ENCODE data around the gene MPI. TPM values are rescaled to one million over a fixed set of nuclear protein-coding genes. Genes with fewer than 3 reads are reported as not detected.

Gene MPI
- total RNA-seq, 2 donors from 2014 or later: 22.0 to 98.0 TPM

GRCh38 chr15:74856537-74856936, 33.3 kb upstream of the MPI start:
- ATAC-seq: no peak
- peak overlapping the region in 1 of 2 donors; percentile 86 for H3K27ac Mint-ChIP-seq
- peaks cover 0 to 4% of the 10 kb centered on the region in 2 donors for H3K36me3 Mint-ChIP-seq
- DNase-seq (ENCODE audit: low spot score in 2 of 2): no peak
- H3K9me3 Mint-ChIP-seq: no peaks in the 10 kb centered on the region

- Mint-ChIP-seq H3K9me3 (no peaks in the 10 kb centered on the region), H3K27ac (peak overlapping the region; percentile 62 to 90), H3K36me3 (peaks cover 0 to 4% of the 10 kb centered on the region in 2 donors)
- no peak for ATAC-seq
- DNase-seq (ENCODE audit: low spot score in 2 of 2): no peak
Observed at GRCh38 chr15:74857082-74857655, 32.7 kb upstream of the MPI start.

GRCh38 chr15:74857671-74858368, 32.0 kb upstream of the MPI start:
- ATAC-seq: peak; percentile 58 to 92
- DNase-seq (ENCODE audit: low spot score in 2 of 2): no peak
- H3K36me3 Mint-ChIP-seq: peaks cover 0 to 4% of the 10 kb centered on the region in 2 donors
- peak overlapping the region; percentile 62 to 88 for H3K27ac Mint-ChIP-seq
- no peaks in the 10 kb centered on the region for H3K9me3 Mint-ChIP-seq

- ATAC-seq: no peak
- Mint-ChIP-seq H3K9me3 (no peaks in the 10 kb centered on the region), H3K36me3 (peaks cover 0 to 4% of the 10 kb centered on the region in 2 donors), H3K27ac (peak overlapping the region; percentile 32 to 62)
- no peak for DNase-seq (ENCODE audit: low spot score in 2 of 2)
Observed at GRCh38 chr15:74858369-74858740, 31.5 kb upstream of the MPI start.

GRCh38 chr15:74863239-74864056, 26.4 kb upstream of the MPI start:
- no peaks in the 10 kb centered on the region for H3K9me3 Mint-ChIP-seq
- H3K27ac Mint-ChIP-seq: peak overlapping the region; percentile 30 to 38
- DNase-seq (ENCODE audit: low spot score in 2 of 2) (no peak), ATAC-seq (peak; percentile 68 to 74)
- peaks cover 4 to 21% of the 10 kb centered on the region in 2 donors for H3K36me3 Mint-ChIP-seq

- no peak for DNase-seq (ENCODE audit: low spot score in 2 of 2)
- peaks cover 4 to 17% of the 10 kb centered on the region in 2 donors for H3K36me3 Mint-ChIP-seq
- H3K9me3 Mint-ChIP-seq: no peaks in the 10 kb centered on the region
- peak overlapping the region in 1 of 2 donors; percentile 8 for H3K27ac Mint-ChIP-seq
- ATAC-seq: no peak
Observed at GRCh38 chr15:74864296-74864695, 25.5 kb upstream of the MPI start.

- ATAC-seq (no peak), DNase-seq (ENCODE audit: low spot score in 2 of 2) (no peak)
- Mint-ChIP-seq H3K9me3 (no peaks in the 10 kb centered on the region), H3K36me3 (peaks cover 10 to 17% of the 10 kb centered on the region in 2 donors), H3K27ac (peak overlapping the region; percentile 32 to 78)
Observed at GRCh38 chr15:74865316-74865715, 24.5 kb upstream of the MPI start.

- ATAC-seq (no peak), DNase-seq (ENCODE audit: low spot score in 2 of 2) (no peak)
- Mint-ChIP-seq H3K27ac (peak overlapping the region; percentile 10 to 78), H3K9me3 (no peaks in the 10 kb centered on the region), H3K36me3 (peaks cover 12 to 22% of the 10 kb centered on the region in 2 donors)
Observed at GRCh38 chr15:74866090-74866489, 23.8 kb upstream of the MPI start.

- Mint-ChIP-seq H3K27ac (peak overlapping the region; percentile 70 to 73), H3K9me3 (no peaks in the 10 kb centered on the region), H3K36me3 (peaks cover 14 to 26% of the 10 kb centered on the region in 2 donors)
- DNase-seq (ENCODE audit: low spot score in 2 of 2): no peak
- ATAC-seq: no peak
Observed at GRCh38 chr15:74867466-74868038, 22.3 kb upstream of the MPI start.

- Mint-ChIP-seq H3K36me3 (peaks cover 19 to 31% of the 10 kb centered on the region in 2 donors), H3K27ac (peak overlapping the region; percentile 70 to 73), H3K9me3 (no peaks in the 10 kb centered on the region)
- DNase-seq (ENCODE audit: low spot score in 2 of 2): no peak
- peak in 1 of 2 donors; percentile 17 for ATAC-seq
Observed at GRCh38 chr15:74868059-74868458, 21.8 kb upstream of the MPI start.

GRCh38 chr15:74869372-74869725, 20.5 kb upstream of the MPI start:
- H3K36me3 Mint-ChIP-seq: peaks cover 20 to 32% of the 10 kb centered on the region in 2 donors
- peak overlapping the region; percentile 88 to 89 for H3K27ac Mint-ChIP-seq
- peak in 1 of 2 donors; percentile 2 for ATAC-seq

GRCh38 chr15:74869726-74870407, 20.0 kb upstream of the MPI start:
- H3K27ac Mint-ChIP-seq: peak overlapping the region; percentile 88 to 89
- H3K9me3 Mint-ChIP-seq: no peaks in the 10 kb centered on the region
- H3K36me3 Mint-ChIP-seq: peaks cover 20 to 32% of the 10 kb centered on the region in 2 donors
- ATAC-seq: peak; percentile 53 to 73
- peak in 1 of 2 donors; percentile 59 for DNase-seq (ENCODE audit: low spot score in 2 of 2)

More at GRCh38 chr15:74869372-74869725, 20.5 kb upstream of the MPI start:
- H3K9me3 Mint-ChIP-seq: no peaks in the 10 kb centered on the region
- DNase-seq (ENCODE audit: low spot score in 2 of 2): no peak

GRCh38 chr15:74870436-74871215, 19.2 kb upstream of the MPI start:
- H3K27ac Mint-ChIP-seq: peak overlapping the region; percentile 88 to 89
- no peak for DNase-seq (ENCODE audit: low spot score in 2 of 2)
- peaks cover 20 to 32% of the 10 kb centered on the region in 2 donors for H3K36me3 Mint-ChIP-seq
- H3K9me3 Mint-ChIP-seq: no peaks in the 10 kb centered on the region
- ATAC-seq: no peak

- H3K9me3 Mint-ChIP-seq: no peaks in the 10 kb centered on the region
- H3K36me3 Mint-ChIP-seq: peaks cover 20 to 23% of the 10 kb centered on the region in 2 donors
- no peak for ATAC-seq
- no peak for DNase-seq (ENCODE audit: low spot score in 2 of 2)
- H3K27ac Mint-ChIP-seq: peak overlapping the region; percentile 96 to 98
Observed at GRCh38 chr15:74872702-74873035, 17.2 kb upstream of the MPI start.

GRCh38 chr15:74873036-74873755, 16.6 kb upstream of the MPI start, which contains the start of gene SCAMP2:
SCAMP2 (minus strand) TSS chr15:74873365; CDS start chr15:74873255, 110 bp downstream.
- peak within 1 kb of the TSS; percentile 96 to 98 for H3K27ac Mint-ChIP-seq
- DNase-seq (ENCODE audit: low spot score in 2 of 2) (peak; percentile 89 to 91), ATAC-seq (peak; percentile 86 to 90)

More at GRCh38 chr15:74873036-74873755, 16.6 kb upstream of the MPI start, which contains the start of gene SCAMP2:
- H3K36me3 Mint-ChIP-seq: peaks cover 16 to 18% of the 10 kb centered on the region in 2 donors
- no peaks in the 10 kb centered on the region for H3K9me3 Mint-ChIP-seq
